ENCODE results near the gene ARL16.

DNA sequence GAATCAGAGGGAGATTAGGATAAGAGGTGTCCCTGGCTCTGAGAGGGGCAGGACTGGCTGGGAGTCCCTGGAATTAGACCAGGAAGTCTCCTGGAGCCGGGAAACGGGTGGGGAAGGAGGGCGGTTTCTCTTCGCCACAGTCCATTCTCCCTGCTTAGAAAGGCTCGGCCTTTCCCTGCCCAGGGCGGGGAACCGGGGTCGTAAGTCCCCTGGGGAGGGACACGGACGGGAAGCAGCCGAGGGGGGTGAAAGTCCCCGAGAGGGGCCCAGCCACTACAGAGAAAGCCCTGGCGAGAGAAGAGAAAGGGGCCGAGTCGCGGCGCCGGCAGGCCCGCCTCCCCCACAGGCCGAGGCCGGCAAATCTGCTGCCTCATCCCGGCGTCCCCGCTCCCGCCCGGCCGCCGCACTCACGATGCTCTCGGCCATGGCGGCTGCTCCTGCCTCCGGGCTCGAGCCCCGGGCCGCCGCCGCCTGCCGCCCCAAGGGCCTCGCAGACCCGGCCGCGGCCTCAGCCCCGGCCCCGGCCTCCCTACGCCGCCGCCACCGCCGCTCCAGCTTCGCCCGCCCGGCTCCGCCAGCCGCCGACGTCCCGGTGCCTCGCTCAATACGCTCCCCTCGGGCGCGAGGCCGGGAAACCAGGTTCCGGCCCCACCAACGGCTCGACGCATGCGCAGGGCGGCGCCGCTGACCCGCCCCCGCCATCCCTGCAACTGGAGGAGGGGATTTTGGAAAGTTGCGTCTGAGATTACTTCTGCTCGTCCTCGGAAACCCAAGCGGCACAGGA is 46.9 kb downstream of the ARL16 start, which contains the start of the genes NPLOC4 and TSPAN10:
- TF ChIP-seq, protein P1, sequence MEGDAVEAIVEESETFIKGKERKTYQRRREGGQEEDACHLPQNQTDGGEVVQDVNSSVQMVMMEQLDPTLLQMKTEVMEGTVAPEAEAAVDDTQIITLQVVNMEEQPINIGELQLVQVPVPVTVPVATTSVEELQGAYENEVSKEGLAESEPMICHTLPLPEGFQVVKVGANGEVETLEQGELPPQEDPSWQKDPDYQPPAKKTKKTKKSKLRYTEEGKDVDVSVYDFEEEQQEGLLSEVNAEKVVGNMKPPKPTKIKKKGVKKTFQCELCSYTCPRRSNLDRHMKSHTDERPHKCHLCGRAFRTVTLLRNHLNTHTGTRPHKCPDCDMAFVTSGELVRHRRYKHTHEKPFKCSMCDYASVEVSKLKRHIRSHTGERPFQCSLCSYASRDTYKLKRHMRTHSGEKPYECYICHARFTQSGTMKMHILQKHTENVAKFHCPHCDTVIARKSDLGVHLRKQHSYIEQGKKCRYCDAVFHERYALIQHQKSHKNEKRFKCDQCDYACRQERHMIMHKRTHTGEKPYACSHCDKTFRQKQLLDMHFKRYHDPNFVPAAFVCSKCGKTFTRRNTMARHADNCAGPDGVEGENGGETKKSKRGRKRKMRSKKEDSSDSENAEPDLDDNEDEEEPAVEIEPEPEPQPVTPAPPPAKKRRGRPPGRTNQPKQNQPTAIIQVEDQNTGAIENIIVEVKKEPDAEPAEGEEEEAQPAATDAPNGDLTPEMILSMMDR (IDR thresholded peaks at IDR 0.05 in 8 of 11, conservative IDR thresholded peaks at IDR 0.05 in 3 of 11), result no peak
- TF ChIP-seq POLR2AphosphoS5 (IDR thresholded peaks at IDR 0.05) (peak; percentile 93 to 95 (median 94)), POLR2A (IDR thresholded peaks at IDR 0.05) (peak in 2 of 3 donors; percentile 39 to 60)

Data from spleen (tissue), 7 donors.